Upper lobe of left lung (tissue), 4 donors: ENCODE measurements around the gene KIAA1958.

Experiments
- POLR2A ChIP-seq, 4 donors: fragments of 450-650 bp; IDR thresholded peaks; one replicate each; pipeline ENCODE4 v1.5.1; 2016 to 2017; ENCODE audit warnings: antibody characterized with exemption in 4 of 4, mild to moderate bottlenecking in 2 of 4
- POLR2AphosphoS5 ChIP-seq, 2 donors: sonication (generic); formaldehyde crosslinking; IDR thresholded peaks; one replicate each; pipeline ENCODE4 v1.5.1; 2017; ENCODE audit warnings: antibody characterized with exemption in 2 of 2

DNA sequence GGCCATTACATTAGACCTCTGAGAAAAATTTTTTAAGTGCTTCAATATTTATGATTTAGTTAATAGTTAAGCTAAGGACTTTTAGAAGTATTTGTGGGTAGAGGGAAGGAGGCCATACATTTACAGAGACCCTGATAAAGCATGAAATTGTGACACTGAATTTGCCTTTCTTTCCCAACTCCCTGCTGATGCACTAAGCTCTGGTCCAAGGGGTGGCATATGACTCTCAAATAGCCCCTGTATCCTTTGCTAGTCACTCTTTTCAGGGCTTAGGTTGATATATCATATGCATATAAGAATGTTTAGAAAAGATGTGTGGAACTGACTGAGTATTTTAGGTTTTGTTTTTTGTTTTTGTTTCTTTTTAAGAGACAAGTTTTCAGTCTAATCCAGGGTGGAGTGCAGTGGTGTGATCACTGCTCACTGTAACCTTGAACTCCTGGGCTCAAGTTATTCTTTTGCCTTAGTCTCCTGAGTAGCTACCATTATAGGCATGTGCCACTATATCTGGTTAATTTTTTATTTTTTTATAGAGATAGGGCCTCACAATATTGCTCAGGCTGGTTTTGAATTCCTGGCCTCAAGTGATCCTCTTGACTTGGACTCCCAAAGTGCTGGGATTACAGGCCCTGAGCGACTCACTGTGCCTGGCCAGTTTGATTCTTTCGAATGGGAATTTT lies 20.5 kb downstream of the KIAA1958 start:
- TF ChIP-seq POLR2A (IDR thresholded peaks at IDR 0.05): no peak
- TF ChIP-seq POLR2AphosphoS5 (IDR thresholded peaks at IDR 0.05): no peak
